GM20431 (cell line): ENCODE results near the gene CDKAL1.

Experiments
- in situ Hi-C: fragments of 300-500 bp; cut with MseI, MboI; formaldehyde crosslinking; loops from one replicate; pipeline ENCODE4 v1.15.0; 2020; ENCODE audit warnings: low sequenced_read_pairs; ENCODE audit not compliant: unreplicated experiment

Gene CDKAL1

GRCh38 chr6:20699402-20699801 is 165.1 kb downstream of the CDKAL1 start:
- in situ Hi-C loops: no loop called here

GRCh38 chr6:20700375-20700774 is 166.1 kb downstream of the CDKAL1 start:
- in situ Hi-C loops: no loop called here

GRCh38 chr6:20702366-20702765 is 168.1 kb downstream of the CDKAL1 start:
- in situ Hi-C loops: no loop called here

- in situ Hi-C loops: no loop called here
These were observed 168.8 kb downstream of the CDKAL1 start for GRCh38 chr6:20703049-20703448.

- in situ Hi-C loops: no loop called here
These were observed 170.2 kb downstream of the CDKAL1 start for GRCh38 chr6:20704325-20705025.

- in situ Hi-C loops: no loop called here
These were observed 171.5 kb downstream of the CDKAL1 start for GRCh38 chr6:20705741-20706140.

GRCh38 chr6:20706238-20706938 is 172.1 kb downstream of the CDKAL1 start:
- in situ Hi-C loops: no loop called here

GRCh38 chr6:20706939-20707485 is 172.8 kb downstream of the CDKAL1 start:
- in situ Hi-C loops: no loop called here

- in situ Hi-C loops: no loop called here
These were observed 173.6 kb downstream of the CDKAL1 start for GRCh38 chr6:20707870-20708269.

GRCh38 chr6:20708367-20709124 is 174.3 kb downstream of the CDKAL1 start:
- in situ Hi-C loops: no loop called here

- in situ Hi-C loops: no loop called here
These were observed 175.2 kb downstream of the CDKAL1 start for GRCh38 chr6:20709451-20709850.

- in situ Hi-C loops: no loop called here
These were observed 176.1 kb downstream of the CDKAL1 start for GRCh38 chr6:20710341-20710740.

- in situ Hi-C loops: no loop called here
These were observed 177.3 kb downstream of the CDKAL1 start for GRCh38 chr6:20711518-20711917.

GRCh38 chr6:20712011-20712410 is 177.8 kb downstream of the CDKAL1 start:
- in situ Hi-C loops: no loop called here

- in situ Hi-C loops: no loop called here
These were observed 181.0 kb downstream of the CDKAL1 start for GRCh38 chr6:20715135-20715806.

- in situ Hi-C loops: no loop called here
These were observed 182.6 kb downstream of the CDKAL1 start for GRCh38 chr6:20716865-20717264.

GRCh38 chr6:20717743-20718142 is 183.5 kb downstream of the CDKAL1 start:
- in situ Hi-C loops: no loop called here

GRCh38 chr6:20718705-20719653 is 184.7 kb downstream of the CDKAL1 start:
- in situ Hi-C loops: no loop called here

GRCh38 chr6:20719980-20720379 is 185.7 kb downstream of the CDKAL1 start:
- in situ Hi-C loops: no loop called here
